DOHH2 (cell line): ENCODE data around the gene TRMT44.

Source experiments
- CTCF ChIP-seq: fragments of 200-600 bp; sonication (generic); IDR thresholded peaks from one replicate; pipeline ENCODE4 v1.5.1; 2014; ENCODE audit warnings: antibody characterized with exemption, mild to moderate bottlenecking, low read depth, low read length; ENCODE audit not compliant: poor library complexity, severe bottlenecking
- EZH2phosphoT487 ChIP-seq: fragments of 200-600 bp; sonication (generic); IDR thresholded peaks from 2 replicates; pipeline ENCODE4 v1.6.1; 2017; ENCODE audit warnings: borderline replicate concordance, mild to moderate bottlenecking, antibody characterized with exemption, low read length, moderate library complexity, mixed read lengths

DNA sequence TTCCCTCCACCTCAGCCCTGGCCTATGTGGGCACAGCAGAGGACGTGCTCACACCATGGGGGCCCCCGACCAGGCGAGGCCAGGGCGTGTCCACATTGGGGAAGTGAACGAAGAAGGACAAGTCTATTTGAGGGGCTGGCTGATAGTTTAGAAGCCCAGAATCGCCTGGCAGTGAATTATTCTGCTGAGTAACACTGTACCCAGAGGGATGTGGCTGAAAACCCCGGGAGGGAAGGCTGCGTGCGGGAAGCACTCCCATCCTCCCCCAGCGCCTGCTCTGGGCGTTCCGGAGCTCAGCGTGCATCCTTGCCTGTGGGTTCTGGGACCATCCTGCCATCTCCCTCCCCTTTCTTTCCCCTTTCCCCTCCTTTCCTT lies 66.6 kb downstream of the TRMT44 start:
- no peak for TF ChIP-seq CTCF
- no peak for TF ChIP-seq EZH2phosphoT487
